Activated effector memory CD4-positive, alpha-beta T cell treated with Interleukin-2 at 50 U/mL for 16 hours (primary cell): ENCODE results near the gene TMEM132A.
"Not testable (repeated sequence)": the region's sequence is repeated elsewhere in the genome, so short reads cannot be mapped to it uniquely, and the experiment has no call there.

Experiments used
- DNase-seq: peaks from one replicate; pipeline ENCODE4 v3.0.0-alpha.2; 2020

The TMEM132A gene

GRCh38 chr11:60964801-60965200 is 40.5 kb downstream of the TMEM132A start:
- DNase-seq = no peak

- DNase-seq = no peak
These were observed 42.6 kb downstream of the TMEM132A start for GRCh38 chr11:60966890-60967289.

DNA sequence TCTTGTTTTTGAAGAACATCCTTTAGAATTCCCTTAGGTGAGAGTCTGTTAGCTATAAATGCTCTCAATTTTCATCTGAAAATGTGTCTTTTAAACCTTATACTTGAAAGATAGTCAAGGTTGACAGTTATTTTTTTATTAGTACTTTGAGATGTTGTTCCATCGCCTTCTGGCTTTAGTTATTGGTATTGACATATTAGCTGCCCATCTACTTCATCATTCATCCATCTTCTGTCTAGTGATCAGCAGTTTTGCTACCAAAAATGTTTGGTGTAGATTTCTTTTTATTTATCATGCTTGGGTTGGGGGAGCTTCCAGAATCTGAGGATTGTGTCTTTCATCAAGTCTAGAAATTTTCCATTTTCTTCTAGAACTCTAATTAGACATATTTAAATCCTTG is 44.0 kb downstream of the TMEM132A start:
- no peak for DNase-seq

- peak; percentile 69 for DNase-seq
These were observed 46.1 kb downstream of the TMEM132A start for GRCh38 chr11:60970369-60970774.

- no peak for DNase-seq
These were observed 46.6 kb downstream of the TMEM132A start for GRCh38 chr11:60970890-60971289.

GRCh38 chr11:60971520-60971919 is 47.3 kb downstream of the TMEM132A start, which contains the start of gene CD6:
TSS of gene CD6 (plus strand) at chr11:60971680. CDS start at chr11:60971866, 186 bp downstream.
- DNase-seq = peak; percentile 62

GRCh38 chr11:60972182-60973030 is 48.1 kb downstream of the TMEM132A start:
- DNase-seq = no peak

- DNase-seq = no peak
These were observed 49.4 kb downstream of the TMEM132A start for GRCh38 chr11:60973699-60974098.

GRCh38 chr11:60974316-60974715 is 50.1 kb downstream of the TMEM132A start:
- not testable (repeated sequence) for DNase-seq

- no peak for DNase-seq
These were observed 50.5 kb downstream of the TMEM132A start for GRCh38 chr11:60974726-60975125.

GRCh38 chr11:60977224-60977623 is 53.0 kb downstream of the TMEM132A start:
- no peak for DNase-seq

DNA sequence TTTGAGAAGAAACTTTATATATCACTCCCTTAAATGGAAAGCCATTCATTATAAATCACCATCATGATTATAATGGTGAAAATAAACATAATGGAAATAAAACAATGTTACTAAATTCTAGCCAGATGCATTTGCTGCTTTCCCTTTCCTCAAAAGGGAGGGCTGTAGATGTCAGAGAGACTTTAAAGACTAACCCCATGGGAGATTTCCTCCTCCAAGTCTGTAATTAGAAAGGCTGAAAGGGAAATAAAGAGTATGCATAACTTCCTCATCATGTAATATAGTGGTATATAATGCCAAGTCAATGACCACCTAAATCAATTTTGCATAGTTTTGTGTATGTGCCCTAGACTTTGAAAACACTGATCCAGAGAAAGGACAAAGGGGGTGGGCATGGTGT is 53.6 kb downstream of the TMEM132A start:
- DNase-seq = no peak

DNA sequence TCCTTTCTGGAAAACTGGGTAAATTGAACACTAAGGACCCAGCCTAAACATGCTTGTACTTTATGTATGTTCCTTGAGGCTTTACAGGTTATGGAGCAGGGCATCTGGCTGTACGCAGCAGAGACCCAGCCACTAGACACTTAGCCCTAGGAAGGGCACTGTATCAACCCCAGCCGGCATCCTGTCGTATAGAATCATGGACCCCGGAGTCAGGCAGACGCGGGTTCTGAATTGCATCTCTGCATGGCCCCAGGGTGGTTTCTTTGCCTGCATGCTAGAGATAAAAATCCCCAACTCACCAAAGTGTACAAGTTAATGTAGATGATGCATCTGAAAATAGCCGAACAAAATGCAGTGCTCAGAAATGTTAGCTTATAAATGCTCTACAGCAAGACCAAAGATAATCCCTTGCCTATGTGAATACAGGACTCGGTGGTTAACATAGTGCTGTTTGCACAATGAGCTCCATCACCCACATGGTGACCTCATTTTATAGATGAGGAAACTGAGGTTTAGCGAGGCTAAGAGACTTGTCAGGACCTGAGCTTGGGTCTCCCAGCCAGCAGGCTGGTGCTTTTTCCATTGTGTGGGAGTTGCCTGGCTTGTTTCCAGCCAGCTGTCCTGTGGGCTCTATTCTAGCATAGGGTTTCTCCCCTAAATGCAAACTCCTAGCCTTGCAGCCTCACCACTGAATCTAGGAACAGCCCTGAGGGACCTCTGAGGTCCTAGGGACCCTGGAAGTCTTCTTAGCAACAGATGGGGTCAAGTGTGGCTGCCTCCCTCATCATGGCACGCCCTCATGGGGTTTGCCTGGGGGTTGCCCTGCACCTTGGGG is 54.5 kb downstream of the TMEM132A start:
- no peak for DNase-seq

DNA sequence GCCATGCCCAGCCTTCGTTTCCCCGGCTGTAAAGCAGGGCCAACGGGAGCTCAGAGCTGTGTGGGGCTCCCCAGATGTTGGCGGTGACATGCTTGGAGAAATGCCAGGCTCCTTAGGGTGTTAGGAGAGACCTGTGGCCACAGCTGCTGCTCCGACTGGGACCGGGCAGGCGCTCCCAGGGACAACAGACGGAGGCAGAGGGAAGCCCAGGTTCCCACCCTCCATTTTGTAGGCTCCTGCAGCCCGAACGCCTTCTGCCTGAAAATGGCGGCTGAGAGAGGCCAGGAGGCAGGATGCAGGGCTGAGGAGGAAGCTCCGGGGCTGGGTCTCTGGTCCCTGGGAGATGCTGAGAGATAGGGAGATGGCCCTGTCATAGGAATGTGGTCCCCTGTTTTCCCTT is 57.3 kb downstream of the TMEM132A start:
- no peak for DNase-seq

- DNase-seq = no peak
These were observed 57.9 kb downstream of the TMEM132A start for GRCh38 chr11:60982184-60982583.

- no peak for DNase-seq
These were observed 59.9 kb downstream of the TMEM132A start for GRCh38 chr11:60984149-60984548.

- no peak for DNase-seq
These were observed 60.4 kb downstream of the TMEM132A start for GRCh38 chr11:60984636-60985035.

DNA sequence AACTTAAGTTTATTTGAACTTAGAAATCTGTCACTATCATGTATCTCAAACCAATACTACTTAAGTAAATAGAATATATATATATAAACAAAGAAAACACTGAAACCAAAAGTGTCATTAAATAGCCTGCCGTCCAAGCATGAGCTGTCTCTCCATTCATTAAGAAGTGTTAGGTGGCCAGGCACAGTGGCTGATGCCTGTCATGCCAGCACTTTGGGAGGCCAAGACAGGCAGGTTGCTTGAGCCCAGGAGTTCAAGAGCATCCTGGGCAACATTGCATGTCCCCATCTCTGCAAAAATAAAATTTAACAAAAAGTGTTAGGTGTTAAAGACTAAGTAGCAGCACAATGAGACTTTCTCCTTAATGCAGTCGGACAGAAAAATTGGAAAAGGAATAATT is 61.2 kb downstream of the TMEM132A start:
- no peak for DNase-seq

GRCh38 chr11:60985991-60986915 is 62.0 kb downstream of the TMEM132A start:
- peak; percentile 86 for DNase-seq
